Activated naive CD8-positive, alpha-beta T cell (primary cell): ENCODE data around the gene DTX1.
A peak's percentile ranks its signal among the peaks of the same experiment; 100 is the strongest.

Experiments used
- H3K27ac Mint-ChIP-seq: one replicate; pipeline ENCODE4 v1.8.0; 2021; ENCODE audit warnings: mixed read lengths
- H3K27me3 Mint-ChIP-seq: one replicate; pipeline ENCODE4 v1.8.0; 2021; ENCODE audit warnings: mixed read lengths
- H3K36me3 Mint-ChIP-seq: one replicate; pipeline ENCODE4 v1.8.0; 2021; ENCODE audit warnings: mixed read lengths
- H3K4me1 Mint-ChIP-seq: one replicate; pipeline ENCODE4 v1.8.0; 2021; ENCODE audit warnings: low read depth, mixed read lengths
- H3K4me3 Mint-ChIP-seq: one replicate; pipeline ENCODE4 v1.8.0; 2021; ENCODE audit warnings: mild to moderate bottlenecking, mixed read lengths
- H3K9me3 Mint-ChIP-seq: one replicate; pipeline ENCODE4 v1.8.0; 2021; ENCODE audit warnings: low read depth, mixed read lengths

DTX1 gene

GRCh38 chr12:113048716-113049127 lies 7.8 kb upstream of the DTX1 start:
- H3K4me3 Mint-ChIP-seq, result no peak overlapping the region
- peaks cover 14% of the 10 kb centered on the region for H3K4me1 Mint-ChIP-seq
- H3K27me3 Mint-ChIP-seq, result no peaks in the 10 kb centered on the region
- no peaks in the 10 kb centered on the region for H3K36me3 Mint-ChIP-seq
- H3K9me3 Mint-ChIP-seq, result no peaks in the 10 kb centered on the region
- H3K27ac Mint-ChIP-seq, result no peak overlapping the region

DNA sequence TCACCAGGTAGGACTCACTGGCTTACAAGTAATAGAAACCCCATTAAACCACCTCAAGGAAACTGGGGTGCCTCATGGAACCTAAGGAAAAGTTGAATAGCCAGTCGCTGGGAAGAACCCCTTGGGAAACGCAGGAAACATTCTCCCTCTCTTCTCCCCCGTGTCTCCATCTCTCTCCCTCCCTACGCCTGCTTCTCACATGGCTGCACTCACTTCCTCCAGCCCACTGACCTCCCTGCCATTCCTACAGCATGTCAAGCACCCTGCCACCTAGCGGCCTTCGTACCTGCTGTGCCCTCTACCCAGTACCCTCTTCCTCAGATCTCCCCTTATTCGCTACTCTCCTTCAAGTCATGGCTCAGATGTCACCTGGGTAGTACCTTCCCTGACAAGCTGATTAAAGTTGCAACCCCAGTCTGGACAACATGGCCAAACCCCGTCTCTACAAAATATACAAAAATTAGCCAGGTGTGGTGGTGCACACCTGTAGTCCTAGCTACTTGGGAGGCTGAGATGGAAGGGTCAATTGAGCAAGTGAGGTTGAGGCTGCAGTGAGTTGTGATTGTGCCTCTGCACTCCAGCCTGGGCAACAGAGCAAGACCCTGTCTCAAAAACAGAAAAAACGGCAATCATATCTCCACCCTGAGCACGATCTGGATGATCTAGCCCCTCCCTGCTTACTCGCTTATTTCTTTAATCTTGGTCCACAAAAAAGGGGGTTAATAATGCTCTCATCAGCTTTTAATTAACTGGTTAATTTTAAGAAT lies 6.4 kb upstream of the DTX1 start:
- no peaks in the 10 kb centered on the region for H3K36me3 Mint-ChIP-seq
- H3K27ac Mint-ChIP-seq, result no peak overlapping the region
- peaks cover 15% of the 10 kb centered on the region for H3K4me1 Mint-ChIP-seq
- no peaks in the 10 kb centered on the region for H3K27me3 Mint-ChIP-seq
- no peak overlapping the region for H3K4me3 Mint-ChIP-seq
- no peaks in the 10 kb centered on the region for H3K9me3 Mint-ChIP-seq

- Mint-ChIP-seq H3K36me3 (no peaks in the 10 kb centered on the region), H3K9me3 (no peaks in the 10 kb centered on the region), H3K27me3 (no peaks in the 10 kb centered on the region), H3K4me1 (peaks cover 17% of the 10 kb centered on the region), H3K4me3 (no peak overlapping the region), H3K27ac (no peak overlapping the region)
Measured at GRCh38 chr12:113050795-113051194, 5.7 kb upstream of the DTX1 start.

DNA sequence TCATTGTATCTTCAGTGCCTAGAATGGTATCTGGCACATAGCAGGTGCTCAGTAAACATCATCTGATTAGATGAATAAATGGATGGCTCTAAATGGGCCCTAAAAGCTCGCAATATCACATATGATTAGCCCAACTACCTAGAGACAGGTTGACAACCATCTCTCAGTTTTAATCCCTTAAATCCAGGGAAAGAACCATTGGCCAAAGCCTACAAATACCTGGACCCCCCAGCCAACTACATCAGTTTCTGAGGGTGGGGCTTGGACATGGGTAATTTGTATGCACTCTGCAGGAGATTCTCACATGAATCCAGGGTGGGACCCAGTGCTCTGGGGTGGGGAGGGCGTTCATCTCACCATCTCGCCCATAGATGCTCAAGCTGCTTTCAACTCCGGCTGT lies 4.8 kb upstream of the DTX1 start:
- Mint-ChIP-seq H3K27ac (no peak overlapping the region), H3K36me3 (no peaks in the 10 kb centered on the region), H3K27me3 (no peaks in the 10 kb centered on the region), H3K4me1 (peaks cover 21% of the 10 kb centered on the region), H3K4me3 (no peak overlapping the region), H3K9me3 (no peaks in the 10 kb centered on the region)

DNA sequence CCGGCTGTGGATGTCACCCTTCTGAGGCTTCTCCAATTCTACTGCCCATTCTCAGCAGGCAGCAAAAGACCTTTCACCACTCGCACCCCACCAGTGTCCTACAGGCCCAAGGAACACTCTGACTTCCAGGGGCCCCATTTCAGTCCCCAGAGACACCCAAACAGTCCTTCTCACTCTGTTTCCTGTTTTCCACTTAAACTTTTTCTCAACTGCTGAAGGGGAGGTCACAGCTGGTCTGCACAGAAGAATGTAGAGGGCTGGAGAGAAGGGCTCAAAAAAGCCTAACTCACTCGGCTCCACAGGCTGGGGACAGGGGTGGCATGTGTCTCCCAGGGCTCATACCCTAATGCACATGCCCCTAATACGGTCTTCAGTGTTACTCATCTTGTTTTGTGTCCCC lies 4.2 kb upstream of the DTX1 start:
- Mint-ChIP-seq H3K4me1 (peaks cover 21% of the 10 kb centered on the region), H3K4me3 (no peak overlapping the region), H3K27ac (no peak overlapping the region), H3K36me3 (no peaks in the 10 kb centered on the region), H3K27me3 (no peaks in the 10 kb centered on the region), H3K9me3 (no peaks in the 10 kb centered on the region)

- H3K27ac Mint-ChIP-seq, result peak overlapping the region; percentile 64
- no peaks in the 10 kb centered on the region for H3K27me3 Mint-ChIP-seq
- no peaks in the 10 kb centered on the region for H3K9me3 Mint-ChIP-seq
- peak overlapping the region; percentile 52 for H3K4me3 Mint-ChIP-seq
- peaks cover 21% of the 10 kb centered on the region for H3K4me1 Mint-ChIP-seq
- H3K36me3 Mint-ChIP-seq, result no peaks in the 10 kb centered on the region
Measured at GRCh38 chr12:113054948-113055486, 1.5 kb upstream of the DTX1 start.

DNA sequence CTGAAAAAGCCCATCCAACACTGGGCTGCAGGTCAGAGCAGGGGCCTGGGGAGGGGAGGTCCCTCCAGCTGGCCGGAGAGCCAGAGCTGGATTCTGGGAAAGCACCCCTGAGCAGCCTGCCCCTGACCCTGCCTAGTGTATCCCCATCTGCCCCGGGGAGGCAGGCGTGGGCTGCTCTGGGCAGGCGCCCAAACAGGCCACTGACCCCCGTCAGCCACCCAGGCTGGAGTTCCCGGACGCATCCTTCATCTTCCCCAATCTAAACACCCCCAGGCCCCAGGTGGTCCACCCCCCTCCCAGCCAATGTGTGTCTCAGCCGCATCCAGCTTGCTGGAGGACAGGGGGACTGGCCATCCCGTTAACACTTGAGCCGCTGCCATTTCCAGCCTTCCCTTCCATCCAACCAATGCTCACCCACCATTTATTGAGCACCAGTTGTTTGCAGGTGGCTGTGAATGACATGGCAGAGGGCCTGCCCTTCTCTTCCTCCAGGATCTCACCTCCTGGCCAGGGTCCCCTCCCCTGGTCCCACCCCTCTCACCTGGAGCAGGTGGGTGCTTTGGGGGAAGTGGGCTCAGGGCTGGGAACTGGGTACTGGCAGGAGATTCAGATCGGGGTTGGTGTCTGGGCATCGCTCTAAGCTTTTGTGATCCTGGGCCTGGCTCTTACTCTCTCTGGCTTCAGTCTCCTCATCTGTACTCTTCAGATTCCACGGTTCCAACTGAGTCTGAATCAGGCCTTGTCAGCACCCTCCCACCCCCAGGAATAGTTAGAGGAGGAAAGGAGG lies 743 bp upstream of the DTX1 start:
- Mint-ChIP-seq H3K36me3 (no peaks in the 10 kb centered on the region), H3K9me3 (no peaks in the 10 kb centered on the region), H3K4me3 (peak overlapping the region; percentile 75), H3K27ac (no peak overlapping the region), H3K4me1 (peaks cover 21% of the 10 kb centered on the region), H3K27me3 (no peaks in the 10 kb centered on the region)

DNA sequence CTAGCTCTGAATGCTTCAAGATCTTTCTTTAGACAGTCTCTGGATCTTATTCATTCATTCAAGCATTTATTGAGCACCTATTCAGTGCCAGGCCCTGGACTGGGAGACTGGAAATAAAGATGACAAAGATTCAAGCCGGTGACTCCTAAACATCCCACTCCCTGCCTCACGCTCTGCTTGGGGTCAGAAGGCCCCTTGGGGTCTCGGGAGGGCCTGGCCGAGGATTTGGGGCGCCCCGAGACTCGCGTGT lies 224 bp upstream of the DTX1 start:
- H3K9me3 Mint-ChIP-seq, result no peaks in the 10 kb centered on the region
- no peak overlapping the region for H3K27ac Mint-ChIP-seq
- no peaks in the 10 kb centered on the region for H3K27me3 Mint-ChIP-seq
- H3K4me1 Mint-ChIP-seq, result peaks cover 23% of the 10 kb centered on the region
- H3K36me3 Mint-ChIP-seq, result no peaks in the 10 kb centered on the region
- peak overlapping the region; percentile 75 for H3K4me3 Mint-ChIP-seq

GRCh38 chr12:113057565-113058485 lies 1.3 kb downstream of the DTX1 start:
- H3K36me3 Mint-ChIP-seq, result no peaks in the 10 kb centered on the region
- no peak overlapping the region for H3K27ac Mint-ChIP-seq
- H3K9me3 Mint-ChIP-seq, result no peaks in the 10 kb centered on the region
- peaks cover 15% of the 10 kb centered on the region for H3K4me1 Mint-ChIP-seq
- H3K27me3 Mint-ChIP-seq, result no peaks in the 10 kb centered on the region
- peak overlapping the region; percentile 35 for H3K4me3 Mint-ChIP-seq

DNA sequence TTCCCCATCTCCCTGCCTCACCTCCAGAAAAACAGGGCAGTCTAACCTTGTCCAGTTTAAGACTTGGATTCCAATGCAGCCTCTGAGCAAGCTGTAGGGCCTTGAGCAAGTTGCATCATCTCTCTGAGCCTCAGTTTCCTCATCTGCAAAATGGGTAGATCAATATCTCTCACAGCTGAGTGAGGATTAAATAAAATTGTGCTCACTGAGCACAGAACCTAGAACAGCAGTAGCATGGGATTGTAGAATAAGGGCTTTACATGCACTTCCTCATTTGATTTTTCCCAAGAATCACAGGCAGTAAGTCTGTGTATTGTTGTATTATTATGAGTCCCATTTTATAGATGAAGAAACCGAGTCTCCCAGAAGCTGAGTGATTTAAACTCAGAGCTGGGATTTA lies 2.0 kb downstream of the DTX1 start:
- H3K4me1 Mint-ChIP-seq, result peaks cover 13% of the 10 kb centered on the region
- no peak overlapping the region for H3K27ac Mint-ChIP-seq
- no peak overlapping the region for H3K4me3 Mint-ChIP-seq
- no peaks in the 10 kb centered on the region for H3K27me3 Mint-ChIP-seq
- no peaks in the 10 kb centered on the region for H3K9me3 Mint-ChIP-seq
- H3K36me3 Mint-ChIP-seq, result no peaks in the 10 kb centered on the region

GRCh38 chr12:113059071-113059595 lies 2.6 kb downstream of the DTX1 start:
- peaks cover 13% of the 10 kb centered on the region for H3K4me1 Mint-ChIP-seq

DNA sequence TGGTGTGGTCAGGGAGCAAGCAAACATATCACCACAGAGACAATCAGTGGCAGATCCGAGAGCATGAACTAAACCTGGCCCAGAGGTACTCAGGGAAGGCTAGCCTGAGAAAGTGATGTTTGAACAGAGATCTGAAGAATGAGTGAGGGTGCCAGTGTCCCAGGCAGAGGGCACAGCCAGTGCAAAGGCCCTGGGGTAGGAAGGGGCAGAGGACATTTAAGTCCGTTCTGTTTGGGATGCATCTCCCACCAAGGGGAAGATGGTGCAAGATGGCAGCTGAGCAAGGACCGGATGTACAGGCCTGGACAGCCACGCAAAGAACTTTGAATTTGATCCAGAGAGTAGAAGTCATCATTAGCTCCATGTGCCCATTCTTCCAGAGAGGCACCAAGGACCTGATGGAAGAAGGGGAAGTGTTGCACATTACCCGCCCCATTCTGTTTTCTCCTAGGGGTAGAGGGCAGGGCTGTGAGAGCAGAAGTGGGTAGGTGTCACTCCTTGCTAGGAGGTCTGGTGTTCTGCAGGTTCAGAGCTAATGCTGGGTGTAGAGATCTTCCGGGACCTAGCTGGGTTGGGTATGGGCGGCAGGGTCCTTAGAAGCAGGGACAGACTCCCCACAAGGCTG lies 3.9 kb downstream of the DTX1 start:
- no peak overlapping the region for H3K27ac Mint-ChIP-seq
- peaks cover 16% of the 10 kb centered on the region for H3K4me1 Mint-ChIP-seq
- H3K36me3 Mint-ChIP-seq, result no peaks in the 10 kb centered on the region
- H3K9me3 Mint-ChIP-seq, result no peaks in the 10 kb centered on the region
- no peak overlapping the region for H3K4me3 Mint-ChIP-seq
- no peaks in the 10 kb centered on the region for H3K27me3 Mint-ChIP-seq

More at GRCh38 chr12:113059071-113059595, 2.6 kb downstream of the DTX1 start:
- Mint-ChIP-seq H3K9me3 (no peaks in the 10 kb centered on the region), H3K36me3 (no peaks in the 10 kb centered on the region), H3K27me3 (no peaks in the 10 kb centered on the region), H3K27ac (no peak overlapping the region), H3K4me3 (no peak overlapping the region)

GRCh38 chr12:113061061-113061694 lies 4.6 kb downstream of the DTX1 start:
- H3K27me3 Mint-ChIP-seq, result no peaks in the 10 kb centered on the region
- no peak overlapping the region for H3K27ac Mint-ChIP-seq
- H3K4me3 Mint-ChIP-seq, result no peak overlapping the region
- H3K9me3 Mint-ChIP-seq, result no peaks in the 10 kb centered on the region
- H3K36me3 Mint-ChIP-seq, result no peaks in the 10 kb centered on the region
- H3K4me1 Mint-ChIP-seq, result peaks cover 15% of the 10 kb centered on the region
